ENCODE measurements around the gene CACNA2D3.

- TF ChIP-seq CTCF (conservative IDR thresholded peaks at IDR 0.05; ENCODE audit: low read depth, low read length) (no peak), EZH2 (IDR thresholded peaks at IDR 0.05; ENCODE audit: low read length, unreplicated experiment) (no peak), EZH2phosphoT487 (IDR thresholded peaks at IDR 0.05; ENCODE audit: borderline replicate concordance, low read length) (no peak)
Observed at GRCh38 chr3:54817628-54818027, 695.3 kb downstream of the CACNA2D3 start.
